Mesodermal cell (in vitro differentiated cells): ENCODE results near the gene ACVRL1.

Experiments
- H3K27ac ChIP-seq: 2 replicates; pipeline ENCODE4 v1.7.0; 2013; ENCODE audit warnings: mild to moderate bottlenecking, low read depth, low read length, moderate library complexity; ENCODE audit not compliant: severe bottlenecking
- H3K36me3 ChIP-seq: 2 replicates; pipeline ENCODE4 v1.7.1; 2013; ENCODE audit warnings: mild to moderate bottlenecking, low read length, moderate library complexity; ENCODE audit not compliant: control insufficient read depth, insufficient read depth
- H3K4me1 ChIP-seq: one replicate; pipeline ENCODE4 v1.7.1; 2013; ENCODE audit warnings: mild to moderate bottlenecking, low read length; ENCODE audit not compliant: insufficient read depth, control insufficient read depth, poor library complexity, severe bottlenecking
- H3K4me3 ChIP-seq: 2 replicates; pipeline ENCODE4 v1.7.0; 2013; ENCODE audit warnings: low read length, control low read depth, mild to moderate bottlenecking; ENCODE audit not compliant: insufficient read depth, poor library complexity, severe bottlenecking; ENCODE audit errors: extremely low read depth
- H3K9me3 ChIP-seq: 2 replicates; pipeline ENCODE4 v1.7.1; 2013; ENCODE audit warnings: mild to moderate bottlenecking, low read length, moderate library complexity; ENCODE audit not compliant: control insufficient read depth
- WGBS, 2 experiments: methylation state at CpG; one replicate each; pipeline ENCODE4 v1.1.5; 2013; ENCODE audit warnings: missing lambda C conversion rate in 2 of 2; ENCODE audit not compliant: insufficient coverage in 2 of 2; 5-methylcytosine and 5-hydroxymethylcytosine counted together

The ACVRL1 gene

DNA sequence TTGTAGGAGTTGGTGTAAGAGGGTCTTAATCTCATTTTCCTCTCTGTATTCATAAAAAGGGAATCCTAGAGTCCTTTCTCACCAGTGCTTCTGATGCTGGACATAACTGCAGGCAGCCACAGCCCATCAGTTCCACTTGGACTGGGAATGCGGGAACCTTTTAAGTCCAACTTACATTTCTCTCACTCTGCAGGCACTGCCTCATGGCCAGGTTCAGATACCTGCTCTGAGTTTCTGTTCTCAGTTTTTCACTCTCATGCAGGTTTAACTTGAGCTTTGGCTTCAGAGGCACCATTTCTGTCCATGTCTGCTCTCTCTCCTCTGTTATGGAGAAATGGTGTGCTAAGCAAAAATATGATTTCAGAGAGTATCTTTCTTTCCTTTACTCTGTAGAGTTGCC is 48.4 kb downstream of the ACVRL1 start:
- H3K9me3 ChIP-seq = peaks cover 8% of the 10 kb centered on the region
- peaks cover 30% of the 10 kb centered on the region for H3K36me3 ChIP-seq
- H3K27ac ChIP-seq = no peak overlapping the region
- no peak overlapping the region for H3K4me3 ChIP-seq
- 83 to 94% methylated on average over 1 of the region's 1 CpG for WGBS, 2 experiments
- H3K4me1 ChIP-seq = peaks cover 13% of the 10 kb centered on the region

DNA sequence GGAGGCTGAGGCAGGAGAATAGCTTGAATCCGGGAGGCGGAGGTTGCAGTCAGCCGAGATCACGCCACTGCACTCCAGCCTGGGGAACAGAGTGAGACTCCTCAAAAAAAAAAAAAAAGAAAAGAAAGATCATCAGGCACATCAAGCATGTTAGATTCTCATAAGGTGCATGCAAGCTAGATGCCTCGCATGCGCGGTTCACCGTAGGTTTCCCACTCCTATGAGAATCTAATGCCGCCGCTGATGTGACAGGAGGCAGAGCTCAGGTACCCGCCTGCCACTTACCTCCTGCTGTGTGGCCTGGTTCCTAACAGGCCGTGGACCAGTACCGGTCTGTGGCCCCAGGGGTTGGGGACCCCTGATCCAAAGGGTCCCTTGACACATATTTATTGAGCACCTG is 51.2 kb downstream of the ACVRL1 start:
- Histone ChIP-seq H3K4me3 (no peak overlapping the region), H3K4me1 (peaks cover 6% of the 10 kb centered on the region), H3K36me3 (peaks cover 35% of the 10 kb centered on the region), H3K27ac (no peak overlapping the region), H3K9me3 (peaks cover 8% of the 10 kb centered on the region)
- WGBS, 2 experiments = 95% methylated on average over 11 of the region's 13 CpGs

DNA sequence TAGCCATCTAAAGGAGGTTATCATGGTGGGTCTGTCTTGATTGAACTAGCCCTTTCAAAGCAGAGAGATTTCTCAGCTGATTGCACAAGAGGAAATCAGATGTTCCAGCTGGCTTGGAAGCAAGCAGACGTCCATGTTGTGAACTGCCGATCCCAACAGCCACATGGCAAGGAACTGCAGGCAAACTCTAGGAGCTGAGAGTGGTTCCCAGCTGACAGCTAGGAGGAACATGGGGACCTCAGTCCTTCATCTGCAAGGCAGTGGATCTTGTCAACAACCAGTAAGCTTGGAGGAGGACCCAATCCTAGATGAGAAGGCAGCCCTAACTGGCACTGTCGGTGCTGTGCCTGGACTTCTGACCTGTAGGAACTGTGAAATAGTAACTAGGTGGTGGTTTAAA is 51.9 kb downstream of the ACVRL1 start:
- Histone ChIP-seq H3K36me3 (peaks cover 39% of the 10 kb centered on the region), H3K27ac (no peak overlapping the region), H3K9me3 (peaks cover 8% of the 10 kb centered on the region), H3K4me1 (no peaks in the 10 kb centered on the region), H3K4me3 (no peak overlapping the region)
- WGBS, 2 experiments = 96% methylated on average over 3 of the region's 3 CpGs

DNA sequence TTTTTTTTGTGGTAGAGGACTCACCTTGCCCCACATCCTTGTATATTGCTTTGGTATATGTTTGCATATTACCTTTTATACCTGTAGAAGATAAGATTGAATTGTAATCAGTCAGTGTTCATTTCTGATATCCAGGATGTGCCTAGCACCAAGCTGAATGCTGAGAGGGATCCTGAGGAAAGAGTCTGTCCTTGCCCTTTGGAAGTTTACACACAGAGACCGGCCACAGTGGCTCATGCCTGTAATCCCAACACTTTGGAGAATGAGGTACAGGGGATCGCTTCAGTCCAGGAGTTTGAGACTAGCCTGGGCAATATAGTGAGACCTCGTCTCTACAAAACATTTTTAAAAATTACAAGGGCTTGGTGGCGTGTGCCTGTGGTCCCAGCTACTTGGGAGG is 52.6 kb downstream of the ACVRL1 start:
- peaks cover 8% of the 10 kb centered on the region for H3K9me3 ChIP-seq
- peaks cover 43% of the 10 kb centered on the region for H3K36me3 ChIP-seq
- H3K4me1 ChIP-seq = no peaks in the 10 kb centered on the region
- no peak overlapping the region for H3K4me3 ChIP-seq
- 94 to 97% methylated on average over 3 to 4 of the region's 4 CpGs for WGBS, 2 experiments
- no peak overlapping the region for H3K27ac ChIP-seq

DNA sequence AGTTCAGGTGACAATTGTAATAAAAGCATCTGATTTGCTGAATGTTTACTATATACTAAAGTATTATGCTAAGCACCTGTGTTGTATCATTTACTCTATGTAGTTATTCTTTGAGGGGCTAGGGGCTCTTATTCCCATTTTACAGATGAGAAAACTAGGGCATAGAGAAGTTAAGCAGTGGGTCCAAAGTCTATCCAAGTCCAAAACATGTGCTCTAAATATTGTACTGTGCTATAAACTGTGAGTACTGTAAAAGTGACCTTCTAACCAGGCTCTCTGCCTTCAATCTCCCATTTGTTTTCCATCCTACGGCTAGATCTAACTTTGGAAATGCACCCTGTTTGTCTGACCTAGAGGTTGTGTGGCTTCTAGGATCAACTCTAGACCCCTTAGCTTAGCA is 53.2 kb downstream of the ACVRL1 start:
- H3K36me3 ChIP-seq = peaks cover 49% of the 10 kb centered on the region

DNA sequence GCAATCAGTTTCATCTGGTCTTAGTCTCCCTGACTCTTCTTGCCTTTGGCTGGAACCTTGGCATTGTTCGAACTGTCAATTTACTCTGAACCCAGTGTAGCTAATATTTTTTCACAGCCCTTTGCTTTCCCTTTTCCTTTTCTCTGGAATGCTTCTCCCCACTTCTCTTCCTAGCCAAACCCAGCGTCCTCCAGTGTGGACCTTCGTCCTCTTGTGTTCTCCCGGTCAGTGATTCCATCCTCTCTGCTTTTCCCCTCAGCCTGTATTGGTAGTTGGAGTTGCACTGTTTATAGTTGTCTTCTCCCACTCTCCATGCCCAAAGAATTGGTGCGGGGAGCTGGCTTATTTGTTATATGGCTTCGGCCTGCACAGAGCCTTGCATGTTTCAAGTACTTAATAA is 53.6 kb downstream of the ACVRL1 start:
- H3K4me3 ChIP-seq = no peak overlapping the region
- peaks cover 14% of the 10 kb centered on the region for H3K9me3 ChIP-seq
- no peak overlapping the region for H3K27ac ChIP-seq
- WGBS, 2 experiments = 100% methylated on average over 1 to 2 of the region's 6 CpGs
- no peaks in the 10 kb centered on the region for H3K4me1 ChIP-seq
- H3K36me3 ChIP-seq = peaks cover 46% of the 10 kb centered on the region

More for the DNA sequence above, 53.2 kb downstream of the ACVRL1 start:
- Histone ChIP-seq H3K4me3 (no peak overlapping the region), H3K27ac (no peak overlapping the region), H3K9me3 (peaks cover 10% of the 10 kb centered on the region), H3K4me1 (no peaks in the 10 kb centered on the region)
- 78% methylated on average over 1 of the region's 1 CpG; no CpG with 5 or more reads in 1 of the 2 experiments for WGBS, 2 experiments

DNA sequence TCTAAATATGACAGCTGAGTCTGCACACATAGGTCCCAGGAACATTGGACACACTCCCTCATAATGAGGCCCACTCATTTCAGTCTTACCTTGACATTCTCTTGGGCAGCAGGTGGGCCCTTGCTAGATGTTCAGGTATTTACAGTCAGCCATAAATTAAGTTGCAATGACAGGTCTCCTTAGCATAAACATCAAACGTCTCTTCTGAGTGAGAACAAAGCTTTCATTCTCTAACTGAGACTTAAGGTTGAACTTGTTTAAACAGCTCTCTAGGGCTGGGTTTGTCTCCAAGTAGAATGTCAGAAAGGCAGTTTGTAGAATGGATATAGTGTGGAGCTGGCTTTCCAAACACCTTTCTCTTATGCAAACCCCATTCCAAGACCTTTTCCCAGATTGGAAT is 54.5 kb downstream of the ACVRL1 start:
- Histone ChIP-seq H3K27ac (no peak overlapping the region), H3K4me3 (no peak overlapping the region), H3K36me3 (peaks cover 38% of the 10 kb centered on the region), H3K4me1 (no peaks in the 10 kb centered on the region), H3K9me3 (peaks cover 11% of the 10 kb centered on the region)
- no CpG with 5 or more reads among the region's 1 CpG for WGBS, 2 experiments

DNA sequence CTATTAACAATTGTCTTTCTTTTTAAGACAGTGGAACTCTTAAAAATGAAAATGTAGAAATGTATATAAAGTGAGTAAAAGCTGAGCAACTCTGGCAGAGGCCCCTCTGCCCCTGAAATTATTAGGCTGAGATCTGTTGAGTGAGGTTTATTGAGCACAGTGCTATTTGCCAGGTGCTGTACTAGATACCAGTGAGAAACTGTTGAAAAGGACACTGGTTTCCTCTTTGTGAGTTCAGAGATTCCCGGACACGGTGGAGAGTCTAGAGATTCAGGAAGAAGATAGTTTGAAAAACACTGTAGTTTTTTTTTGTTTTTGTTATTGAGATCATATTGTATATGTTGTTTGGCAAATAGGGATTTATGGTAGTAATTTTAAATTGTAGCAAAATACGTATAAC is 55.4 kb downstream of the ACVRL1 start:
- WGBS, 2 experiments = 94 to 100% methylated on average over 2 of the region's 3 CpGs
- Histone ChIP-seq H3K4me3 (no peak overlapping the region), H3K4me1 (no peaks in the 10 kb centered on the region), H3K9me3 (peaks cover 11% of the 10 kb centered on the region), H3K27ac (no peak overlapping the region), H3K36me3 (peaks cover 38% of the 10 kb centered on the region)

DNA sequence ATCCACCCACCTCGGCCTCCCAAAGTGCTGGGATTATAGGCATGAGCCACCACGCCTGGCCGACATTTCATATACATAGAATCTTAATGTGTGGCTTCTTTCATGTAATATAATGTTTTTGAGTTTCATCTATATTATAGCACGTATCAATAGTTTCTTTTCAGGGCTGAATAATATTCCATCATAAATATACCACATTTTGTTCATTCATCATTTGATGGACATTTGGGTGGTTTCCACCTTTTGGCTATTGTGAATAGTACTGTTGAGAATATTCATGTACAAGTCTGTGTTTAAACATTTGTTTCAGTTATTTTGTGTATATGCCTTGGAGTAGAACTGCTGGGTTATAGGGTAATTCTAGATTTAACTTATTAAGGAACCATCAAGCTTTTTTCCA is 56.2 kb downstream of the ACVRL1 start:
- Histone ChIP-seq H3K9me3 (peaks cover 11% of the 10 kb centered on the region), H3K36me3 (peaks cover 38% of the 10 kb centered on the region), H3K27ac (no peak overlapping the region), H3K4me1 (no peaks in the 10 kb centered on the region), H3K4me3 (no peak overlapping the region)
- no CpG with 5 or more reads among the region's 4 CpGs for whole genome bisulfite sequencing, 2 experiments

DNA sequence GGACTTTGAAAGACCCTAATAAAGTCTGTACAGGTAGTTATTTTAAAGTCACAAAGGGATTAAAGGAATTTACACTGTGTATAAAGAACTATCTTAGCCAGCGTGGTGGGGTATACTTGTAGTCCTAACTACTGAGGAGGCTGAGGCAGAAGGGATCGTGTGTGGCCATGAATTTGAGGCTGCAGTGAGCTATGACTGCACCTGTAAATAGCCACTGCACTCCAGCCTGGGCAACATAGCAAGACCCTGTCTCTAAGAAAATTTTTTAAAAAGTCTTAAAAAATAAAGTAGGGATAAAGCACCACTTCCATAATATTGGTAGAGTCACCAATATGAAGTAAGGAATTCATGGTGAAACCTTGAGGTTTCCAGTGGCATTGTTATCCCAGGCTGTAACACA is 62.3 kb downstream of the ACVRL1 start:
- 100% methylated on average over 2 of the region's 2 CpGs for WGBS, 2 experiments
- no peak overlapping the region for H3K4me3 ChIP-seq
- H3K4me1 ChIP-seq = peaks cover 41% of the 10 kb centered on the region

DNA sequence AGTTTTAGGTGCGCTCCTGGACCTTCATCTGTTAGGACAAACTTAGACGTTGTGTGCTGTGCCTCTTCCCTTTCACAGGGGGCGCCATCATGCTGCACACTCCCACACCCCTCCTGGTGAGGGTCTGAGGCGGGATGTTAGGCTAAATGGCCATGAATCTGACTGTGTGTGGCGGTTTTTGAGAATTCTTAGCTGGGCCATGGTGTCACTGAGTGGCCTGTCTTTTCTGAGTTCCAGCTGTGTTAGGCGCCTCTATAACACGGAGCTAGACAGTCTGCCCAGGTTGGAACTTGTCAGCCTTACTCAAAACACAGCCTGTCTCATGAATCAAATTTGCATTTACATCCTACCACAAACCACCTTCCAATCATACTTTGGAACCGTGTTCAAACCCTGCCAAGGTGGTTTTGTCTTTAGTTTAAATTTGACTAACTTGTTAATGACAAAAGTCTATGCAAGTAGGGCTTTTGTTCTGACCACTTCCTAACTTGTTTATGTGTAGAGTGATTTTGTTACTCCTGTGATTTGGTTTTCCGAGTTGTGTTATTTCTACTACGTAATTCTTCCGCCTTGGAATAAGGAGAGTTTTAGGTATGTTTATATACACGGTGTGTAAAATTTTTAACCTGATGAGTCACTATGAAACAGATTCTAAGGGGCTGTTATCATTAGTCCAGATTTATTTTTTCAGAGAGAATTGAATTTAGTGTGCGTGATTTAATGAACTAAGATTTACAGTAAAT is 63.8 kb downstream of the ACVRL1 start:
- Histone ChIP-seq H3K4me3 (no peak overlapping the region), H3K36me3 (peaks cover 10% of the 10 kb centered on the region), H3K4me1 (peaks cover 54% of the 10 kb centered on the region), H3K27ac (no peak overlapping the region), H3K9me3 (peaks cover 3% of the 10 kb centered on the region)
- 59 to 72% methylated on average over 7 to 8 of the region's 13 CpGs for WGBS, 2 experiments

More for the DNA sequence above, 62.3 kb downstream of the ACVRL1 start:
- no peak overlapping the region for H3K27ac ChIP-seq
- peaks cover 11% of the 10 kb centered on the region for H3K9me3 ChIP-seq
- peaks cover 10% of the 10 kb centered on the region for H3K36me3 ChIP-seq
